GM21423 (cell line): ENCODE measurements around the gene GSTA4.
"Not testable (repeated sequence)": the region's sequence is repeated elsewhere in the genome, so short reads cannot be mapped to it uniquely, and the experiment has no call there.

Experiments
- ATAC-seq: cut with Tn5 transposase; IDR thresholded peaks from one replicate; pipeline ENCODE4 v1.9.1; 2021; ENCODE audit warnings: mild to moderate bottlenecking, moderate library complexity; ENCODE audit not compliant: unreplicated experiment

The GSTA4 gene

DNA sequence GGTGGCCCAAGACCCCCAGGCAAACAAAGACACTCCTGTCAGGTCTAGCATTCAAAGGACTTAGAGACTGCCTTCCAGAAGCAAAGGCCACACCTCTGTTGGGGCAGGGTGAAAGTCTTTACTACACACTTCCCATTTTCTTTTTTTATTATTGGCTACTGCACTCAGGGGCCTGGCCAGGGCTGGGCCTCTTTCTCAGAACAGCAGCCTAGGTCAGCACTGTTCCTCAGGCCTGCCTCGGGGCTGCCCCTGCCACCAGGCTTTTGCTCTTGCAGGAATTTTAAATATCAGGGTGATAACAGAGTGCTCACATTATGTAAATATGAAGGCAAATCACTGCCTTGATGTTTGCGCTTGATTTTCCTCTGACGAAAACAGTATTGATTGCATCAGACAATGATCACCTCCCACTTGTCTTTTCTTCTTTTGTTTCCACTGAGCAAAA is 18.5 kb downstream of the GSTA4 start:
- peak; percentile 86 for ATAC-seq

DNA sequence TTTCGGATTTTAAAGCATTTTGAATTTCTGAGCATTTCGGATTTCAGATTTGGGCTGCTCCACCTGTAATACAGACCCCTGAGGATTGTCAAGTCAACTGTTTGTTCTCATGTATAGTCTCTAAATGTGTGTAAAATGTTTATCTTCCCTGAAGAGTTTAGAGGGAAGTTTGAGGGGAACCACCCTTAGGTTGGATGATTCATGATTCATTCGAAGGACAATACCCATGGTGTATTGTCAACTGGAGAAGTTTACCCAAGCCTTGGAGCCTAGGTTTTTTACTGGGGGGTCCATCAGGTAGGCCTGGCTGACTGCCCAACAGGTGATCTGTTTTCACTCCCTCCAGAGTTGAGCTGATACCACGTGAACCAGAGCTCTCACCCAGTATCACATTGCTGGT is 18.9 kb downstream of the GSTA4 start:
- peak; percentile 15 for ATAC-seq

DNA sequence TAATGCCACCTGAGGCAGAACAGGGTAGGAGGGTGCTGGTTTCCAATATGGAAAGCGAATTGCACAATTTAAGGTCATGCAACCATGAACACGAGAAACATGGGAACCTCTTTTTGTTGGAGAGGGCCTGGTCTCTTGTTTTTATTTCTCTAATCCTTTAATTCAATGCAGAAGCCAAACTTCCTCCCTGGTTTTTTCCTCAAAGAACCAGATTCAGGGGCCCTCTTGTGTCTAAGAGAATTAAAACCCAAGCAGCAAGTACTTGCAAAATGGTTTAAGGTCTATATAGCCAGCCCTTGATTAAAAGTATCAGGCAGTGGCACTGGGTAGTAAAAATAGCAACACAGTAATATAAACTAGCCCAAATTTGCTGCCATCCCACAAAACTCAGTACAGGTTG is 19.5 kb downstream of the GSTA4 start:
- ATAC-seq = no peak

DNA sequence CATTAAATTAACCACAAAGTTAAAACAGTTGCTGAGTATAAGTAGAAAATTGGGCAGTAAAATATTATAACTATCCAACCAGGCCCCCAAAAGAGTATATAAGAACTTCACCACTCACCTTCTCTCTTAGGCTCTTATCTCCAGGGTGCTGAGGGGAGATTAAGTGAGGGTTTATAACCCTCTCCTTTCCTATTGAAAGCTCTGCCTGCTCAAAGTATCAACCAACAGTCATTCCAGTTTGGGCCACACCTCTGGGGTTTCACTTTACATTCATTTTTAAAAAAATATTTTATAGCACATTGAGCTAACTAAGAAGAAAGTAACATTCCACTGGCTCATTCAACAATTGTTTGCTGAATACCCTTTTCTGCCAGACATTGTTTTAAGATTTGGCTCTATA is 22.1 kb downstream of the GSTA4 start:
- no peak for ATAC-seq

DNA sequence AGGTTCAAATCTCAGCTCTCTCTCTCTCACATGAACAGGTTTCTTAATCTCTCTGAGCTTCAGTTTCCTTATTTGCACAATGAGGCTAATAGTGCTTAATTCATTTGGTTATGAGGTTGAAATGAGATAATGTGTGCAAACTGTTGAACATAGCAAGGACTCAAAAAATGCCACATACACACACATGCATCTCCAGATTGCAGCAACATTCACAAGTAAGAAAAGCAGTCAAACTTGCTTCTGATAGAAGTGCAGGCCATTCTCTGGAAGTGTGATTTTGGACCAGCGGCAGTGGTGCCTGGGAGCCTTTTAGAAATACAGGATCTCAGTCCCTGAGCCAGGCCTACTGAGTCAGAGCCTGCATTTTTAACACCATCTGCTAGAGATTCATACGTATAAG is 25.7 kb downstream of the GSTA4 start:
- ATAC-seq = no peak

DNA sequence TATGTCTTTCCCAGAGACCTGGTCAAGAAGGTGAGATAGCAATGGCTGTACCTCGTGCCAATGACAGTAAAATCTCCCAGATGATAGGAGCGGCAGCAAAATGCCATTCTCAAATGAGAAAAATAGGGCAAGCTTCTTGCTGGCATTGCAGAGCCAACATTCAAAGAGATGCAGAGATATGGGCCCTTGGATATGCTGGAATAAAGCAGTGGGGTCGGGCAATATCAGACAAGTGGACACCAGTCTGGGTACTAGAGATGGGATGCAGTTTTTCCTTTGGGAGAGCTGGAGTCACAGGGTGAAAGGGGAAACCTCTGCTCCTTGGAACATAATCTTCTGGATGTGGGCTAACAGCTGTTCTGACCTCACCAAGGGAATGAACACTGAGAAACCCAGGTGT is 29.0 kb downstream of the GSTA4 start:
- ATAC-seq = no peak

DNA sequence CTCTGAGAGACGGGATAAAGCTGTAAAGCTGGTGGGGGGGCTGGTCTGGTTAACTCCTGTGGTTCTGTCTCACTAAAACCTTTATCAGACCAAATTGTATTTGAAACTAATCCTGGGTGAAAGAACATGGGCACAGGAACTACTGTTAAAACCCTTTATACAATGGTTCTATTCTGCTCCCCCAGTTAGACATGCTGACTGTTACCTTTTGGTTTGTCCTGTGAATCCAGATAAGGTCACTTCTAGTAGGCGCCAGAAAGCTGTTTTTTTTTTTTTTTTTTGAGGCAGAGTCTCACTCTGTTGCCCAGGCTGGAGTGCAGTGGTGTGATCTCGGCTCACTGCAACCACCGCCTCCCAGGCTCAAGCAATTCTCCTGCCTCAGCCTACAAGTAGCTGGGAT is 29.7 kb downstream of the GSTA4 start:
- ATAC-seq = no peak

DNA sequence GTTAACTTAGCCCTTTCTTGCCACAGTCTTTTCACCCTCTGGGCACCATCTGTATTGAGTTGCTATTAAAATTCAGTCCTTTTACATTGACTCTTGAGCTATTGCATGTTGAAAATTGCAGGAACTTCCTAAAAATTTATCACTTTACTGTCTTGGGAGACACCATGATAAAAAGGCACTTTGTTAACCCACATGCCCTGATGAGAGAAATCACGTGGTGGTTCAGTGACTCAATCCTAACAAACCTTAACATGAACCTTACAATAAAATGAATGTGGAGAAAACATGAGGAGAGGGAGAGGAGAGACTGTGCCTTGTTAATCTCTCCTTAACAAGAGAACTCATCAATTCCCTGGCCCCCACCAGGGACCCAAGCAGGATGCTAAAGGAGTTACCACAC is 30.8 kb downstream of the GSTA4 start:
- ATAC-seq = no peak

DNA sequence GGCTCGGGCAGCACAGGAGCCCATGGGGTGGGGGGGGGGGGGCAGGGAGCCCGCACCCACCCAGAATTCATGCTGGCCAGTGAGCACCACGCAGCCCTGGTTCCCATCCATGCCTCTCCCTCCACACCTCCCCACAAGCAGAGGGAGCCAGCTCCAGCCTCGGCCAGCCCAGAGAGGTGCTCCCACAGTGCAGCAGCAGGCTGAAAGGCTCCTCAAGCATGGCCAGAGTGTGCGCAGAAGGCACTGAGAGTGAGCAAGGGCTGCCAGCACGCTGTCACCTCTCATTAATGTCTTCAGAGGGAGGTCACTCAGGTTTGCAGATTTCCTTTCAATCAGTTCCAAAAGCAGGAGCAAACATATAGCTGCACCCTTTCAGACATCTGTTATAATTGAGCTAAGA is 32.4 kb downstream of the GSTA4 start:
- ATAC-seq = no peak

DNA sequence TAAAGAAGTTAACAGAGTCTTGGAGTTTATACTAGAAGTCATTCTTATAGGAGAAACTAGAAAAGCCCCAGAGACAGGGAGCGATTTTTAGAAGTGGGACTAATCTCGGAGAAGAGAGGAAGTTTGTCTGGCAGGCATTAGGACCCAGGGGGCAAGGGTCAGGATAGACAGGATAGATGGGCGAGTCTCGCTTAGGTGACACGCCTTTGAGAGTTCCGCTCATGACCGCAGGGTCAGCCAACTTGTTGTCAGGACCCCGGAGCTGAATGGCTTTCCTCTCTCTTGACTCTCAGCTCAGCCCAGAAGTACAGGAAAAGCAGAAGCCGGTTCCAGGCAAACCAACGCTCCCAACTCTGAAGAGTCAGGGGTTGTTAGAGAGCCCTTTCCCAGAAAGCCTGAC is 34.1 kb downstream of the GSTA4 start:
- ATAC-seq = not testable (repeated sequence)

DNA sequence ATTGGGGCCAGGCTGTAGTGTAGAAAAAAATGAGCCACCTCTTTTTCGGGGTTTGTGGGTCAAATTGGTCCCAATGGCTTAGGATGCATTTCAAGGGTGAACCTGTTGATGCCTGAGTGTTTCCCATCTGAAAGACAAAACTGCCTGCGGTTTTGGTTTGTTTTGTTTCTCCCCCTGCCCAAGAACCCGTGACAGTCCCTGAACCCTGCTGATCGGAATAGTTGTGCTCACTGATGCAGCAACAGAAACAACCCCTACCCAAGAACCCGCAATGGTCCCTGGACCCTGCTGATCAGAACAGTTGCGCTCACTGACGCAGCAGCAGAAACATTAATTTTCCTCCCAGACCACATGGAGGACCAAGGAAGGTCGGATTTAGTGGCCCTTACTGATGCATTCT is 34.9 kb downstream of the GSTA4 start:
- ATAC-seq = not testable (repeated sequence)

DNA sequence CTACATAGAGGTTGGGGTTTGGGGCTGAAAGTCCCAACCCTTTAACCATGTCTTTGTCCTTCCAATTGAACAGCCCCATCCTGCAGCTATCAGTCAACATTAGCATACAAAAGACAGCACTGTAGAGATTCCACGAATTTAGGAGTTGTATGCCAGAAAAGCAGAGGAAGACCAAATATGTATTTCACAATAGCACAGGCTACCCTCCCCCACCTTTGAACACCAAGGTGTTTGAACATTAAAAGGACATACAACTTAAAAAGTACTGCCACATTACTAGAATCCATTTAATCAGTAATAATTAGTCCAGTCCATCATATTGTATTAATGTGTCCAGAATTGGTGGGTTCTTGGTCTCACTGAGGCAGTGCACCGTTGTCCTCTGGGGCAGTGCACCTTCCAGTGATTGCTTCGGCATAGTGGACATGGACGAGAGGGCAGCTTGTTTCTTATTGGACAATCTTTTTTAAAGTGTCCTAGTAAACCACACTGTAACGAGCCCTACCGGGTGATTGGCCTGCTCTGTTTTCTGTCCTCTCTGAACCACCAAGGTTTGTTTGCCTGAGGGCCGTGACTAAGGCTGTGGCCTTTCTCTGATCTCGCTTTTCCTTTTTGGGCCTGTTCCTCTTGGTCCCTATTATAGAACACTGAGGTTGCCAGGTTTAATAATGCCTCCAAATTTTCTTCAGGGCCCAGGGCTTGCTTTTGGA is 36.4 kb downstream of the GSTA4 start:
- ATAC-seq = no peak

DNA sequence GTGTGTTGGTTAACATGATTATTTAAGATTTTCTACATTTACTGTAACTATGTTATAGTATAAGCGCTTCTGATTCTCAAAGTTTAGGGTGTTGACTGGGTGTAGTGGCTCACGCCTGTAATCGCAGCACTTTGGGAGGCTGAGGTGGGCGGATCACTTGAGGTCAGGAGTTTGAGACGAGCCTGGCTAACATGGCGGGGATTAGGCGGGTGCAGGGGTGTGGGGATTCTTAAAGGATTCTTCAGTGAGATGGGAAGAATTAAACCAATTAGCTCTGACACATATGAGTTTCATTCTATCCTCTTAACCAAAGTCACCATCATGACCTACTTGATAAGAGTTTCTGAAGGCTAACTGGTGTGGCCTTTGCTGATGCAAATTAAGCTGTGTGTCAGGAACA is 39.2 kb downstream of the GSTA4 start:
- ATAC-seq = no peak

DNA sequence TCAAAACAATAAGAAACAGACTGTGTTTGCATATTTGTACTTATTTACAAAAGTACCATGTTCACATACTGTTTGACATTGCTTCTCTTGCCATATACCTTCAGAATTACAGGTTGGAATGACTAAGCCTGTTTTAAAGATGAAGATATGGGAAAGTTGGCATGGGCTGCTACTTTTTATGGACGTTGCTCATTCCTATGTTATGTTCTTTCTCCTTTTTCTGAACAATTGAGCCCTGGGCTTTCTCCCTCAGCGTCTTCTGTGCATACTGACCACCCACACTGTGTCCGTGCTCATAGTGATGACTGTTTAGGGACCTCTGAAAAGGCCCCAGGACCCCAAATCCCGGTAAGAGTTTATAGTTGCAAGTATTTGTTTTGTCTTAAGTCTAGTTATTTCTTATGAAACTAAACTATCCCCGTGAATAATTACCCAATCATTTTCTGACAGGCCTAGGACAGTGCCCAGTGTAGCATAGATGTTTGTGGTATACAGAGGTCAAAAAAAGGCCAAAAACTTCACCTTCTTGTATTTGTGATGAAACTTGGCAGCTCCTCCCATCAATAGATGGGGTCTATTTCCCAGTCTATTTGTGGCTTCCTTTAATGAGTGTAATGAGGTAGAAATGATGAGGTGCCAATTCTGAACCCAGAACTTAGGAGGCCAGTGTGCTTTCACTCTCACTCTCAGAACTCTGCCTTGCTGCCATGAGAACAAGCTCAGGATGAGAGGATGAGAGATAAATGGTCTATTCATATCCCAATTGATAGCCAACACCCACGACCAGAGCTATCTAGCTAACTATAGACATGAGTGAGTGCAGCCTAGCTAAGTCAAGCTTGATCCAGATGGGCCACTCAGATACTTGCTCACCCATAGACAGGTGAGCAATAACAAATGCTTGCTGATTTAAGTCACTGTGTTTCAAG is 40.9 kb downstream of the GSTA4 start:
- no peak for ATAC-seq

DNA sequence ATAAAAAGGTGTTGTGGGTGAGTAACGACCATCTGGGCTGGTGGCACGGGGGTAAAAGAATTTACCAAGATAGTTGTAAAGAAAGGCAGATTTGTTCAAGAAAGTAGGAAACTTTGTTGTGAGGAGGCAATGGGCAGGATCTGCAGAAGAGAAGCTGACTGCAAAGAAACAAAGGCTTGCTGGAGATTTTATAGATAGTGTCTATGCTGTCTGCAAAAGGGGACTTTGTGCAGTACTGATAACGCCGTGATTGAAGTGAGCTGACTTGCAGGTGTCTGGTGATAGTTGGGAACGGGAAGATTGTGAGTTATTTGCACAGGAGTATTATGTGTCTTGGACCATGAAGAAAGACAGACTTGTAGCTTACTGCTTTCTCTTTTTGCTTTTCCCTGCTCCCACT is 48.8 kb downstream of the GSTA4 start:
- no peak for ATAC-seq

DNA sequence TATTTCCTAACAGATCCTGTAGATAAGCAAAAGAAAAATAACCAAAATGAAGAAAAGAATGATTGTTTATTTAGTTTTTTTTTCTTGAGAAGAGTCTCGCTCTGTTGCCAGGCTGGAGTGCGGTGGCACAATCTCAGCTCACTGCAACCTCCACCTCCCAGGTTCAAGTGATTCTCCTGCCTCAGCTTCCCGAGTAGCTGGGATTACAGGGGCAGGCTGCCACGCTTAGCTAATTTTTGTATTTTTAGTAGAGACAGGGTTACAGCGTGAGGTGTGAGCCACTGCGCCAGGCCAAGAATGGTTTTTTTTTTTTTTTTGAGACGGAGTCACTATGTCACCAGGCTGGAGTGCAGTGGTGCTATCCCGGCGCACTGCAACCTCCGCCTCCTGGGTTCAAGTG is 52.3 kb downstream of the GSTA4 start:
- not testable (repeated sequence) for ATAC-seq

DNA sequence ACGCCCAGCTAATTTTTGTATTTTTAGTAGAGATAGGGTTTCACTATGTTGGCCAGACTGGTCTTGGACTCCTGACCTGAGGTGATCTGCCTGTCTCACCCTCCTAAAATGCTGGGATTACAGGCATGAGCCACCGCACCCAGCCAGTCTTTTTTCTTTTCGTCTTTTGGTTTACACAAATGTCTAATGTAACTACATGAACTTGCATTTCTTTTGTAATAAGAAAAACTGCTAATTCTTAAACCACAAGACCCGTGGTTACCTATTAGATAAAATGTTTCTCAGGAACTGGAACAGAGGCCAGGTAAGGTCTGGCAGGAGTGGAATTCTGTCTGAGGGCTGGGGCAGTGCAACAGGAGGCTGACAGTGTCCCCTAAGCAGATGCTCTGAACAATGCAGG is 52.9 kb downstream of the GSTA4 start:
- no peak for ATAC-seq

DNA sequence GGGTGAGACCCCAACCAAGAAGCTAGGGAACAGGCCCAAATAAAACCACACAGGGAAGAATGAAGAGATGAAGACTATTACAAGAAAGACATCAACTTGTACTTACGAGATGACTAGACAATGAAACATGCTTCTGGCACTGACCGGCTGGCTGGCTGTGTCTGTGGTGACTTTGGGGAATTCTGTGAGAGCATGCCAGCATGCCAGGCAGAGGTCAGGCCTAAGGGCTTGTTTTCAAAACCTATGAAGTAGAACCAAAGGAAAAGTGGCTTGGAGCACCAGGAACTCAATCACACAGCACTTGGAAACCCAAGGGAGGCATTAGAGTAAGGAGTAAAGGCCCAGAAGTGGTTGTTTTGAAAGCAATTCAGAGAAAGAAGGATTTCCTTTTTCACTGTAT is 57.2 kb downstream of the GSTA4 start:
- ATAC-seq = no peak

DNA sequence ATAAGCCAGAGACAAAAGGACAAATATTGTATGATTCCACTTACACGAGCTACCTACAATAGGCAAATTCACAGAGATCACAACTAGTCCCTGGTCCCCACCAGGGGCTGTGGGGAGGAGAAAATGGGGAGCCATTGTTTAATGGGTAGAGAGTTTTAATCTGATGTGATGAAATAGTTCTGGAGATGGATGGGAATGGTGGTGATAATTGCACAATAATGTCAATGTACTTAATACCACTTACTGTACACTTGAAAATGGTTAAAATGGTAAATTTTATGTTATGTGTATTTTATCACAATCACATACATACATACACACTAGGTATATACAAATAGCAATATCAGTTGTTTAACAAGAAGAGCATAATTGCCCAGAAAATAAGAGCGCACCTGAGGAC is 61.3 kb downstream of the GSTA4 start:
- no peak for ATAC-seq

DNA sequence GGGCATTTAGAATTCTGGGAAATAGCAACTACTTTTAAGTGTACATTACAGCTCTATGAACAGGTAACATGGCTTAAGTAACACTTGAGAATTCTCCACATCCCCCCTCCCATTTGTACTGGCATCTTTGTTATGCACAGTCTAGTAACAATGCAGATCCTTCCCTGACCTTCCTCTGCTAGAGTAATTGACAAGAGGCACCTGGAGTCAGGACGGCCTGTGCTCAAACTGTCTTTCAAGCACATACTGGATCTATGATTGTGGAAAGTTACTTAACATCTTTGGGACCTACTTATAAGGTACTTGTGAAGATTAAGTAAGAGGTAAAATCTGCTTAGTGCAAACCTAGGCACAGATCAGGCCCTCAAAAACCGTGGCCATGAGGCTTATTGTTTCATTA is 63.7 kb downstream of the GSTA4 start:
- no peak for ATAC-seq

DNA sequence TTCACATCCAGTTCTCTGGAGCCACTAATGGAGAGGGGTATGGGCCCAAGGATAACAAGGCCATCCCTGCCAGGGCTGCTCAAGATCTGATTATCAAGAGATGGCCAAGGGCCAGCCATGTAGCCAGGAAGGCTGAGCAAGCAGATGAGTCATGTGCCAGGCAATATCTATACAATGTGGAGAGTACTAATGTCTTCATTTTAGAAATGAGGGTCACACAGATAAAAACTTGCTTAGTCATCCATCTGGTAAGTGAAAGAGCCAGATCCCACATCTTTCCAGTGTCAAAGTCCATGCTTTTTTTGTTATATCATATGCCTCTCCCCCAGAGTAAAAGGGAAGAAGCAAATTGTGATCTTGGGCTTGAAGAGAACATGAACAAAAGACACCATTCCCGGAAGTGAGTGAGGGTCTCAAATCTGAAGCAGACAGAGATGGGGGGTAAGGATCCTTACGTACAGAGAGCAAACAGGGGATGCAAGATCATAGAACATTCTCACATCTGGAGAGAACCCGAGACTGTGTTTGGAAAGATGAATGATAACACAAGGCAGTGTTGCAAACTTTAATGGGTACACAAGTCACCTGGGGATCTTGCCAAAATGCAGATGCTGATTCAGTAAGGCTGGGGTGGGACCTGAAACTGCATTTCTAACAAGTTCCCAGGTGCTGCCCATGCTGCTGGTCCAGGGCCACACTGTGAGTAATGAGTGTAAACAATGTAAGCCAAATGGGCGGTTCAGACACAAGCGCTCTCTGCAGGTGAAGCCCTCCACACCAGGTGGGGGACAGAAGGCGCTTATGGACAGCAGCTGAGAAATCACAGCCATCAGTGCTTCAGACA is 65.5 kb downstream of the GSTA4 start:
- ATAC-seq = no peak
